ENCODE measurements around the gene C10orf53. TPM values are rescaled to one million over a fixed set of nuclear protein-coding genes. Genes with fewer than 3 reads are reported as not detected.

C10orf53 gene
- total and polyA plus RNA-seq, 2 of the 4 experiments (the other 2 are of a cell fraction) = not detected

DNA sequence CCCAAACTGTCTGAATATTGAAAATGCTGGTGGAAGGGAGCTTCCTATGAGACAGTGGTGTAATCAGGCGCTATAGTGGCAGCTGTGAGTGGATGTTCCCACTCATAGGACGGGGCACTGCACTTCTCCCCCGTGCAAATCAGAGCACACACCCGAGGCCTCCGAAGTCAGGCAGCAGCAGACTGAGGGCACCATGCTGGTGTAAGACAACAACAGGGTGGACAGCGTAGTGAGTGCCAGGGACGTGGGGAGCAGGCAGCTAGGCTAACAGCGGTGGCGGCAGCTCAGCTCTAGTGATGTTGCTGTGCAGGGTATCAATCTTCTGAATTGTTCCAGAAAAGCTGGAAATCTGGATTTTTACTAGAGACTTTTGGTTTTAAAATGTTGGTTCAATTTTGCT is 19.2 kb downstream of the C10orf53 start:
- dilution Hi-C loops (cut with HindIII; ENCODE audit: low sequenced_read_pairs, unreplicated experiment) = no loop called here
- no peak overlapping the region for H3K14ac ChIP-seq (replicated peaks; ENCODE audit: low read depth, low read length)
- H3K9me3 ChIP-seq (ENCODE audit: control insufficient read depth, insufficient read depth, low read length) = no peaks in the 10 kb centered on the region
- no peak overlapping the region for H2BK15ac ChIP-seq (ENCODE audit: low read depth, low read length)
- H4K5ac ChIP-seq (ENCODE audit: low read depth, low read length) = no peak overlapping the region
- TF ChIP-seq, protein P1, sequence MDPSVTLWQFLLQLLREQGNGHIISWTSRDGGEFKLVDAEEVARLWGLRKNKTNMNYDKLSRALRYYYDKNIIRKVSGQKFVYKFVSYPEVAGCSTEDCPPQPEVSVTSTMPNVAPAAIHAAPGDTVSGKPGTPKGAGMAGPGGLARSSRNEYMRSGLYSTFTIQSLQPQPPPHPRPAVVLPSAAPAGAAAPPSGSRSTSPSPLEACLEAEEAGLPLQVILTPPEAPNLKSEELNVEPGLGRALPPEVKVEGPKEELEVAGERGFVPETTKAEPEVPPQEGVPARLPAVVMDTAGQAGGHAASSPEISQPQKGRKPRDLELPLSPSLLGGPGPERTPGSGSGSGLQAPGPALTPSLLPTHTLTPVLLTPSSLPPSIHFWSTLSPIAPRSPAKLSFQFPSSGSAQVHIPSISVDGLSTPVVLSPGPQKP (IDR thresholded peaks at IDR 0.05; ENCODE audit: borderline replicate concordance, low read depth, low read length) = no peak
- TF ChIP-seq RAD21 (IDR thresholded peaks at IDR 0.05; ENCODE audit: low read length) (no peak), POLR2A (IDR thresholded peaks at IDR 0.05; ENCODE audit: low read depth, low read length) (no peak), MAZ (IDR thresholded peaks at IDR 0.05; ENCODE audit: borderline replicate concordance, low read depth, low read length) (no peak), MXI1 (IDR thresholded peaks at IDR 0.05; ENCODE audit: borderline replicate concordance, low read depth, low read length) (no peak), NFE2L2 (IDR thresholded peaks at IDR 0.05; ENCODE audit: low read depth, low read length) (no peak), RCOR1 (IDR thresholded peaks at IDR 0.05; ENCODE audit: insufficient replicate concordance, low read length) (no peak), SMC3 (IDR thresholded peaks at IDR 0.05; ENCODE audit: low read depth, low read length) (no peak), CHD1 (IDR thresholded peaks at IDR 0.05; ENCODE audit: low read depth, low read length) (no peak)
- H2AK9ac ChIP-seq (replicated peaks; ENCODE audit: low read depth, low read length, poor library complexity) = no peak overlapping the region
- in situ Hi-C loops (cut with MboI; ENCODE audit: low sequenced_read_pairs) = no loop called here
- no TSS peak for BruUV-seq (replicated peaks)
- intact Hi-C loops (cut with micrococcal nuclease) = no loop called here
- no peak overlapping the region for H2BK5ac ChIP-seq (ENCODE audit: low read depth, low read length, poor library complexity, severe bottlenecking)
- H3K56ac ChIP-seq (ENCODE audit: extremely low read depth, insufficient read depth, low read length) = no peak overlapping the region
- H3K4ac ChIP-seq (ENCODE audit: low read depth, low read length) = no peak overlapping the region
- no peak overlapping the region for H4K8ac ChIP-seq (ENCODE audit: low read depth in 2 of 2, low read length in 2 of 2)
- H3K4me2 ChIP-seq (ENCODE audit: low read depth, low read length) = no peak overlapping the region
- H3K27ac ChIP-seq (ENCODE audit: insufficient read depth, low read length) = no peak overlapping the region
- 23% methylated on average over 6 of the region's 9 CpGs; no CpG with 5 or more reads in 1 of the 2 experiments for WGBS, 2 experiments (ENCODE audit: extremely low coverage in 2 of 2, insufficient read length in 1 of 2)
- no peaks in the 10 kb centered on the region for H3K4me1 ChIP-seq (ENCODE audit: control insufficient read depth, insufficient read depth, low read length)
- no peak overlapping the region for H2BK120ac ChIP-seq (ENCODE audit: low read depth, low read length)
- H3K18ac ChIP-seq (ENCODE audit: low read depth, low read length) = no peak overlapping the region
- no peaks in the 10 kb centered on the region for H4K20me1 ChIP-seq (ENCODE audit: insufficient read depth, low read length)
- H3K9ac ChIP-seq (ENCODE audit: low read depth, low read length) = no peak overlapping the region
- no peak overlapping the region for H2BK20ac ChIP-seq (ENCODE audit: low read depth, low read length)
- peak overlapping the region; percentile 51 for H2AFZ ChIP-seq (replicated peaks; ENCODE audit: low read length, poor library complexity)
- no peaks in the 10 kb centered on the region for H3K9me1 ChIP-seq (ENCODE audit: insufficient read depth, low read length)
- H3K23ac ChIP-seq (ENCODE audit: low read depth, low read length) = no peak overlapping the region
- H2AK5ac ChIP-seq (ENCODE audit: low read depth, low read length) = no peak overlapping the region
- DNase-seq = no peak
- POLR2A ChIA-PET (ENCODE audit: unreplicated experiment) = no interaction called here
- no peak for ATAC-seq (ENCODE audit: low read depth)
- H4K91ac ChIP-seq (ENCODE audit: insufficient read depth, low read depth, low read length) = no peak overlapping the region
- H3K4me3 ChIP-seq (ENCODE audit: insufficient read depth, low read depth, low read length) = no peak overlapping the region
- no peaks in the 10 kb centered on the region for H3K79me1 ChIP-seq (ENCODE audit: low read depth in 1 of 2, low read length in 2 of 2)
- peaks cover 7% of the 10 kb centered on the region for H3K27me3 ChIP-seq (ENCODE audit: control insufficient read depth, insufficient read depth, low read length)
- CTCF ChIA-PET = no interaction called here
- H3K36me3 ChIP-seq (ENCODE audit: control insufficient read depth, insufficient read depth, low read length) = no peaks in the 10 kb centered on the region

Data from IMR-90 (cell line).